Adipocyte (in vitro differentiated cells): ENCODE measurements around the gene EGLN1.

Source experiments
- DNase-seq: peaks from one replicate; pipeline ENCODE4 v3.0.0-alpha.2; 2015; ENCODE audit warnings: low read depth
- H3K27me3 ChIP-seq: replicated peaks from 2 replicates; pipeline ENCODE4 v1.7.0; 2013; ENCODE audit warnings: mild to moderate bottlenecking, low read length, moderate library complexity; ENCODE audit not compliant: control insufficient read depth, insufficient read depth
- H3K36me3 ChIP-seq: 2 replicates; pipeline ENCODE4 v1.7.0; 2013; ENCODE audit warnings: low read length, mild to moderate bottlenecking, moderate library complexity; ENCODE audit not compliant: control insufficient read depth, insufficient read depth, severe bottlenecking
- H3K4me1 ChIP-seq: 2 replicates; pipeline ENCODE4 v1.7.0; 2013; ENCODE audit warnings: mild to moderate bottlenecking, low read length, moderate library complexity; ENCODE audit not compliant: control insufficient read depth, insufficient read depth
- H3K4me3 ChIP-seq: 2 replicates; pipeline ENCODE4 v1.7.0; 2013; ENCODE audit warnings: mild to moderate bottlenecking, low read length, moderate library complexity
- H3K9ac ChIP-seq: 2 replicates; pipeline ENCODE4 v1.7.0; 2013; ENCODE audit warnings: mild to moderate bottlenecking, low read length, moderate library complexity
- H3K9me3 ChIP-seq: 2 replicates; pipeline ENCODE4 v1.7.0; 2013; ENCODE audit warnings: mild to moderate bottlenecking, low read length, moderate library complexity; ENCODE audit not compliant: control insufficient read depth

EGLN1 gene

DNA sequence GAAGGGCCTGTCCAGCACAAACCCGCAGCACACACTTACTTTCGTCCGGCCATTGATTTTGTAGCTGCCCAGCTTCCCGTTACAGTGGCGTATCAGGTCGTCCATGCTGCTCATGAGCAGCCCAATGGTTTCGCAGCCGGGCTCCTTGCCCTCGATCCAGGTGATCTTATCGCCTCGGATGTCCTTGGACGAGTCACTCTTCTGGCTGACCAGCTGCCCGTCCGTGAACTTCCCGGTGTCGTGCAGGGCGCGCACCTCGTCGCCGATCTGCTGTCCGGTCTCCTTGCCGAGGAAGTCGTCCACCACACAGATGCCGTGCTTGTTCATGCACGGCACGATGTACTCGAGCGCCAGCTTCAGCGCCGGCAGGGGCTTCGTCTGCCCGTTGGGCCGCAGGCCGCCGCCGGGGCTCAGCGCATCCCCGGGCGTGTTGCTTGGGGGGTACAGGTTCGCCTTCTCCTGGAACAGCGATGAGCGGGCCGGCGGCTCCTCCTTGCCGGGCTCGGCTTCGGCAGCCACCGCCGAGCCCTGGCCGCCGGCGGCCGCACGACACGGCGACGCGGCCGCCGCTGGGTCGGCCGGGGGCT, 1.0 kb downstream of the EGLN1 start:
- Histone ChIP-seq H3K9ac (peak overlapping the region; percentile 91), H3K4me3 (peak overlapping the region; percentile 86), H3K4me1 (peaks cover 41% of the 10 kb centered on the region), H3K9me3 (no peaks in the 10 kb centered on the region), H3K27me3 (no peaks in the 10 kb centered on the region), H3K36me3 (no peaks in the 10 kb centered on the region)
- DNase-seq, result peak; percentile 59

DNA sequence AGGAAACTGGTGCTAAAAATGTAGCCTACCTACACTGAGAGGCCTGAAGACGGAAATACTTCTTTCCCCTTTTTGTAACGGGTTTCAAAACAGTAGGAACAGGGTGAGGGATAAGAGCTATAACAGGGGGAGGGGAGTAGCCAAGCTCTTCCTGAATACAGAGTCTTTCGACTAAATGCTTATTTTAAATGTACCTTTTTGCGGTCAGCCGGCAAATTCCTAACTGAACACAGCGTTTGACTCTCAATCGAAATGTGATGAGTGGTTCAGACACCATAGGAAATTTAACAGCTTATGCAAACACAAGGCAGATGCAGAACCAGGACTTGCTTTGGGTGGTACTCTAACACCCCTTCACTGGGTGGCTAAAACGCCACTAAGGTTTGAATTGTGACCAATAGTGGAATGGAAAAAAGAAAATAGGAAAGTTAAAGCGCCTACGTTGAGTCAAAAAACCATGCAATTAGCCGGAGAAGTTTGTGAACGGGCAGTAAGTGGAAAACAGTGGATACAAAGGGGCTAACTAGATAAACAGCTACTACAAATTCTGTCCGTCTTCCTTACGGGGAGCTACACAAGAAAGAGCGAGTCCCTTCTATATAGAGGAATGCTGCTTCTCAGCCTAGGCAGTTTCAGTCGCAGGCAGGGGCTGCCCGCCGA, 1.7 kb downstream of the EGLN1 start:
- peak overlapping the region; percentile 91 for H3K9ac ChIP-seq
- H3K27me3 ChIP-seq, result no peaks in the 10 kb centered on the region
- DNase-seq, result peak; percentile 53
- H3K9me3 ChIP-seq, result no peaks in the 10 kb centered on the region
- H3K4me1 ChIP-seq, result peaks cover 41% of the 10 kb centered on the region
- peak overlapping the region; percentile 86 for H3K4me3 ChIP-seq
- no peaks in the 10 kb centered on the region for H3K36me3 ChIP-seq

- no peaks in the 10 kb centered on the region for H3K9me3 ChIP-seq
- H3K9ac ChIP-seq, result peak overlapping the region; percentile 91
- no peaks in the 10 kb centered on the region for H3K27me3 ChIP-seq
- peaks cover 41% of the 10 kb centered on the region for H3K4me1 ChIP-seq
- H3K36me3 ChIP-seq, result no peaks in the 10 kb centered on the region
- H3K4me3 ChIP-seq, result peak overlapping the region; percentile 86
- no peak for DNase-seq
These were observed 2.3 kb downstream of the EGLN1 start for GRCh38 chr1:231419738-231420298.

DNA sequence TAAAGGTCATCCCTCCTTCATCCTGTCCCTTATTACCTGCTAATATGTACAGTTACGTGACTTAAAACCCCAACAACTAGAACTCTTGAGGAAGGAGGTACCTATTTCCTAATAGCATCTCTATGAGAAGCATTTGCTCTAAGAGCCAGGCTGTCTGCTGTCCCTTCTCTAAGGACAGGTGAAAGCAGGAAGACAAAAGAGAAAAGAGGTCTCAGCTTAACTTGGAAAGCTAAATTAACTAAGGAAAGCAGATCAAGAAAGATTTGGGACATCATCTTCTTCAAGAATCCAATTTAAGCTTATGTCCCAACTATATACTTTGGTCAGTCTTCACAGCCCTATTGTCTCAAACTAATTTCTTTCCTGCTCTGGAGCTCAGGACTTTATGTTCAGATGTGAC, 2.9 kb downstream of the EGLN1 start:
- Histone ChIP-seq H3K4me3 (peak overlapping the region; percentile 86), H3K27me3 (no peaks in the 10 kb centered on the region), H3K4me1 (peaks cover 42% of the 10 kb centered on the region), H3K9me3 (no peaks in the 10 kb centered on the region), H3K9ac (peak overlapping the region; percentile 91), H3K36me3 (no peaks in the 10 kb centered on the region)
- DNase-seq, result no peak

GRCh38 chr1:231418741-231419107, 3.4 kb downstream of the EGLN1 start:
- Histone ChIP-seq H3K4me1 (peaks cover 44% of the 10 kb centered on the region), H3K36me3 (no peaks in the 10 kb centered on the region), H3K9me3 (no peaks in the 10 kb centered on the region), H3K27me3 (no peaks in the 10 kb centered on the region), H3K4me3 (peak overlapping the region; percentile 86), H3K9ac (peak overlapping the region; percentile 91)
- no peak for DNase-seq

- Histone ChIP-seq H3K9ac (no peak overlapping the region), H3K4me3 (peak overlapping the region; percentile 86), H3K27me3 (no peaks in the 10 kb centered on the region), H3K9me3 (no peaks in the 10 kb centered on the region), H3K4me1 (peaks cover 43% of the 10 kb centered on the region), H3K36me3 (no peaks in the 10 kb centered on the region)
- DNase-seq, result no peak
These were observed 3.9 kb downstream of the EGLN1 start for GRCh38 chr1:231418101-231418740.

DNA sequence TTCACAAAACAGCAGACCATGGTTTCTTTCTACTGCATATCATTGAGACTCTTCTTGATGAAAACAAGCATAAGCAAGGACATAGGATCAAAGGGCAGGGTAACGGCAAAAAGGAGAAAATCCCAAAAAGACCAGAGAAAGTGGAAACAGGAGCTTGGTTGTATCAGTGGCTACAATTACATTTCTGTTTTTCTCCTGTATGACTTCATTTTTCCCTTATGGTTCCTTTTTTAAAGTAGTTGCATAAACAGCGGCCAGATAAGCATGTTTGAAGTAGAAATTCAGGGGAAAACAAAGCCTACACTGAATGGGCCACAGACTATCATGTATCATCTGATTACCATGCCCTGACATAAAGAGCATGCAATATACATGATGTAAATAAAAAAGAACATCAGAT, 4.6 kb downstream of the EGLN1 start:
- no peak overlapping the region for H3K9ac ChIP-seq
- DNase-seq, result no peak
- no peaks in the 10 kb centered on the region for H3K27me3 ChIP-seq
- no peaks in the 10 kb centered on the region for H3K36me3 ChIP-seq
- H3K4me1 ChIP-seq, result peaks cover 38% of the 10 kb centered on the region
- no peaks in the 10 kb centered on the region for H3K9me3 ChIP-seq
- H3K4me3 ChIP-seq, result peak overlapping the region; percentile 86

GRCh38 chr1:231416901-231417300, 5.2 kb downstream of the EGLN1 start:
- Histone ChIP-seq H3K4me3 (peak overlapping the region; percentile 86), H3K27me3 (no peaks in the 10 kb centered on the region), H3K36me3 (no peaks in the 10 kb centered on the region), H3K4me1 (peaks cover 38% of the 10 kb centered on the region), H3K9ac (no peak overlapping the region), H3K9me3 (no peaks in the 10 kb centered on the region)
- DNase-seq, result peak; percentile 46

- Histone ChIP-seq H3K4me3 (no peak overlapping the region), H3K4me1 (peaks cover 43% of the 10 kb centered on the region), H3K36me3 (no peaks in the 10 kb centered on the region), H3K9ac (no peak overlapping the region), H3K27me3 (no peaks in the 10 kb centered on the region), H3K9me3 (no peaks in the 10 kb centered on the region)
- no peak for DNase-seq
These were observed 7.0 kb downstream of the EGLN1 start for GRCh38 chr1:231415018-231415583.

- H3K9ac ChIP-seq, result no peak overlapping the region
- H3K4me1 ChIP-seq, result peaks cover 45% of the 10 kb centered on the region
- no peak for DNase-seq
- no peaks in the 10 kb centered on the region for H3K9me3 ChIP-seq
- no peaks in the 10 kb centered on the region for H3K27me3 ChIP-seq
- H3K36me3 ChIP-seq, result no peaks in the 10 kb centered on the region
- no peak overlapping the region for H3K4me3 ChIP-seq
These were observed 7.6 kb downstream of the EGLN1 start for GRCh38 chr1:231414260-231415016.

DNA sequence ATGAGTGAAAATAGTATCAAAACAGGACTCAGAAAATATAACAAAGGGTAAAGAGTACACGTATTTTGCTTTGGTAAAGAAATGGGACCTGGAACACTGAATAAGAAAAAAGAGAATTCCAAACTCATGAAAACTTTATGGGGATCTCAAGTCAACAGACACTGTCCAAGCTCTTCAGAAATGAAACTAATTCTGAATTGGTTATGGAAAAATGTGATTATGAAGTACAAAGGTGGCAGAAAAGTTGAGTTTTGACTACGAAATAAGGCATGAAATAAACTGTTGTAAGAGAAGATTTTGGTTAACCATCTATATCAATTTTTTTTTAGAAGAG, 8.4 kb downstream of the EGLN1 start:
- DNase-seq, result no peak
- peaks cover 37% of the 10 kb centered on the region for H3K4me1 ChIP-seq
- H3K36me3 ChIP-seq, result no peaks in the 10 kb centered on the region
- H3K27me3 ChIP-seq, result no peaks in the 10 kb centered on the region
- H3K4me3 ChIP-seq, result no peak overlapping the region
- H3K9me3 ChIP-seq, result no peaks in the 10 kb centered on the region
- no peak overlapping the region for H3K9ac ChIP-seq
